Endodermal cell (in vitro differentiated cells): ENCODE measurements around the gene ZNF511. TPM values are rescaled to one million over a fixed set of nuclear protein-coding genes. Genes with fewer than 3 reads are reported as not detected.
A peak's percentile ranks its signal among the peaks of the same experiment; 100 is the strongest.

Experiments used
- DNase-seq: peaks from one replicate; pipeline ENCODE4 v3.0.0-alpha.2; 2017
- H3K27ac ChIP-seq: 2 replicates; pipeline ENCODE4 v1.5.1; 2013; ENCODE audit warnings: mild to moderate bottlenecking, low read depth, low read length, moderate library complexity
- H3K27me3 ChIP-seq: 2 replicates; pipeline ENCODE4 v1.6.1; 2013; ENCODE audit warnings: mild to moderate bottlenecking, low read length, moderate library complexity; ENCODE audit not compliant: insufficient read depth, control insufficient read depth, poor library complexity, severe bottlenecking
- H3K36me3 ChIP-seq: 2 replicates; pipeline ENCODE4 v1.7.0; 2013; ENCODE audit warnings: mild to moderate bottlenecking, low read length, moderate library complexity; ENCODE audit not compliant: control insufficient read depth, insufficient read depth
- H3K4me1 ChIP-seq: one replicate; pipeline ENCODE4 v1.7.0; 2013; ENCODE audit warnings: low read length; ENCODE audit not compliant: control insufficient read depth, insufficient read depth
- H3K4me3 ChIP-seq: 2 replicates; pipeline ENCODE4 v1.5.1; 2013; ENCODE audit warnings: mild to moderate bottlenecking, low read length, moderate library complexity
- H3K9ac ChIP-seq: 2 replicates; pipeline ENCODE4 v1.6.1; 2013; ENCODE audit warnings: mild to moderate bottlenecking, low read length, moderate library complexity; ENCODE audit not compliant: poor library complexity, severe bottlenecking; ENCODE audit errors: extremely low read depth
- H3K9me3 ChIP-seq: 2 replicates; pipeline ENCODE4 v1.6.1; 2013; ENCODE audit warnings: mild to moderate bottlenecking, low read length, moderate library complexity; ENCODE audit not compliant: control insufficient read depth
- H3K27ac Mint-ChIP-seq: 2 replicates; pipeline ENCODE4 v1.8.0; 2020; ENCODE audit warnings: mixed read lengths
- H3K27me3 Mint-ChIP-seq: 2 replicates; pipeline ENCODE4 v1.8.0; 2021; ENCODE audit warnings: mild to moderate bottlenecking, mixed read lengths; ENCODE audit not compliant: insufficient read depth
- H3K36me3 Mint-ChIP-seq: 2 replicates; pipeline ENCODE4 v1.8.0; 2020; ENCODE audit warnings: low read depth, mixed read lengths
- H3K4me1 Mint-ChIP-seq: 2 replicates; pipeline ENCODE4 v1.8.0; 2020; ENCODE audit warnings: mixed read lengths
- H3K4me3 Mint-ChIP-seq: 2 replicates; pipeline ENCODE4 v1.8.0; 2020; ENCODE audit warnings: mild to moderate bottlenecking, moderate library complexity, mixed read lengths
- H3K9me3 Mint-ChIP-seq: 2 replicates; pipeline ENCODE4 v1.8.0; 2020; ENCODE audit warnings: mild to moderate bottlenecking, mixed read lengths
- WGBS, 2 experiments: methylation state at CpG; one replicate each; pipeline versions ENCODE4 v1.1.5 to v1.1.7; 2013; ENCODE audit warnings: missing lambda C conversion rate in 2 of 2, mixed read lengths in 1 of 2; ENCODE audit not compliant: insufficient coverage in 1 of 2, insufficient read length in 1 of 2; 5-methylcytosine and 5-hydroxymethylcytosine counted together
- total RNA-seq, 2 donors: library from RNA; stranded (reverse); fragmentation: NEBNext Ultra II Directional in 1 of 2; extraction: Animal tissue kit (Norgen Biotek cat#: 25700) in 1 of 2; gene quantifications; 2 replicates in 1 of 2; 3 replicates in 1 of 2; pipeline ENCODE4 v1.2.1, GENCODE V29; 2021
- TF ChIP-seq, protein P1 (sequence below): fragments of 200-600 bp; sonication (generic); conservative IDR thresholded peaks from 2 replicates; pipeline ENCODE4 v1.5.0; 2021; ENCODE audit warnings: antibody characterized with exemption, mild to moderate bottlenecking

Gene ZNF511
- total RNA-seq, 2 donors from 2014 or later, result 48.1 to 57.6 TPM

DNA sequence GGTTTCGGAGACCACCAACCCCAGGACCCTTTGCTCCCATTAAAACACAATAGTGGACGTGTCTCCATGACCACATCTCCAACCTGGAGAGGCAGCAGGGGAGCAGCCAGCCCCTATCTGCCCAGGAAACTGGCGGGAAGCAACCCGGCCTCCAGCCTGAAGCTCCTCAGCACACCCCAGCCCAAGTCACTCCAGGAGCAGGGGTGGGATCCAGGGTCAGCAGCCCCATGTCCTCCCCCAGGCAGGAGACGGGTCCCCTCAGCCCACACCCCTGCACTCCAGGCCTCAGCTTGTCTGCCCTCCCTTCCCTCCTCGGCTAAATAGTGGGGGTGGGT lies 32.6 kb upstream of the ZNF511 start:
- Mint-ChIP-seq H3K4me1 (no peaks in the 10 kb centered on the region), H3K4me3 (peak overlapping the region; percentile 34), H3K36me3 (no peaks in the 10 kb centered on the region), H3K27ac (no peak overlapping the region), H3K9me3 (no peaks in the 10 kb centered on the region), H3K27me3 (peaks cover 6% of the 10 kb centered on the region)
- 58 to 76% methylated on average over 2 to 6 of the region's 6 CpGs for WGBS, 2 experiments
- Histone ChIP-seq H3K4me3 (peak overlapping the region; percentile 29), H3K4me1 (peaks cover 4% of the 10 kb centered on the region), H3K9ac (no peak overlapping the region), H3K9me3 (no peaks in the 10 kb centered on the region), H3K27ac (no peak overlapping the region), H3K27me3 (peaks cover 9% of the 10 kb centered on the region), H3K36me3 (peaks cover 5% of the 10 kb centered on the region)
- TF ChIP-seq, protein P1, sequence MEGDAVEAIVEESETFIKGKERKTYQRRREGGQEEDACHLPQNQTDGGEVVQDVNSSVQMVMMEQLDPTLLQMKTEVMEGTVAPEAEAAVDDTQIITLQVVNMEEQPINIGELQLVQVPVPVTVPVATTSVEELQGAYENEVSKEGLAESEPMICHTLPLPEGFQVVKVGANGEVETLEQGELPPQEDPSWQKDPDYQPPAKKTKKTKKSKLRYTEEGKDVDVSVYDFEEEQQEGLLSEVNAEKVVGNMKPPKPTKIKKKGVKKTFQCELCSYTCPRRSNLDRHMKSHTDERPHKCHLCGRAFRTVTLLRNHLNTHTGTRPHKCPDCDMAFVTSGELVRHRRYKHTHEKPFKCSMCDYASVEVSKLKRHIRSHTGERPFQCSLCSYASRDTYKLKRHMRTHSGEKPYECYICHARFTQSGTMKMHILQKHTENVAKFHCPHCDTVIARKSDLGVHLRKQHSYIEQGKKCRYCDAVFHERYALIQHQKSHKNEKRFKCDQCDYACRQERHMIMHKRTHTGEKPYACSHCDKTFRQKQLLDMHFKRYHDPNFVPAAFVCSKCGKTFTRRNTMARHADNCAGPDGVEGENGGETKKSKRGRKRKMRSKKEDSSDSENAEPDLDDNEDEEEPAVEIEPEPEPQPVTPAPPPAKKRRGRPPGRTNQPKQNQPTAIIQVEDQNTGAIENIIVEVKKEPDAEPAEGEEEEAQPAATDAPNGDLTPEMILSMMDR, result no peak
- DNase-seq, result no peak

DNA sequence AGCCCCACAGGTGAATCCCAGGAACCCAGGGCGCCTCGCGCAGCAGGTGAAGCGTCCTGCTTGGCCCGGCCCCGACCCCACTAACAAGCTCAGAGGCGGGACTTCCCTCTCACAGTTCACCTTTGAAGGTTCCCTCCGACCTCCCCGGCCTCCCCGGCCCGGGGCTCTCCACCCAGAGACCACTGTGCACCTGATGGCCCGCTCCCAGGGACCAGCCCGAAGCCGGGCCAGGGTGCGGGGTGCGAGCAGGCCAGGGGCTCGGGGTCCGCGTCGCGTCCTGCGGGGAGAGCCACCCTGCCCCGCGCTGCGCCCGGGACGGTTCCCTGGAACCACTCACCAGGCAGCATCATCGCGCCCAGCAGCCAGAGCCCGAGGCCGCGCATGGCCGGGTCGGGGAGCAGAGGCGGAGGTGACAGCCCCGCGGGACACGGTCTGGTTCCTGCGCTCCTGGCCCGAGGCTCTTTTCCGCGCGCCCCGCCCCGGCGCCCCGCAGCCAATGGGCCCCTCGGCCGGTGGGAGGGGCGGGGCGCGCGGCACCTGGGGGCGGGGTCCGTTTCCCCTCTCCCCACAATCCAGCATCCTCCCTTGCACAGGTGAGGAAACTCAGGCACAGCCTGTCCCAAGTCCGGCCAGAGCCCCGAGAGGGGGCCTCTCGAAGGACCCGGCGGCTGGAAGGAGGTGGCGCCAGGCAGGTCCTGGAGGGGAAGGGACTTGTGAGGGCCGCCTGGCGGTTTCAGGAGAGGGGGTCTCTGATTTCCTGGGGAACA lies 32.1 kb upstream of the ZNF511 start, which contains the start of gene ADAM8:
Gene ADAM8, minus strand, starts transcription at position 434 of the 767 bp plus-strand sequence. Its CDS starts 51 bp downstream, at position 383.
- H3K4me3 Mint-ChIP-seq, result peak within 1 kb of the TSS; percentile 34
- no peak within 1 kb of the TSS for H3K27ac Mint-ChIP-seq
- H3K27me3 Mint-ChIP-seq, result peaks cover 6% of the 10 kb centered on the region

DNA sequence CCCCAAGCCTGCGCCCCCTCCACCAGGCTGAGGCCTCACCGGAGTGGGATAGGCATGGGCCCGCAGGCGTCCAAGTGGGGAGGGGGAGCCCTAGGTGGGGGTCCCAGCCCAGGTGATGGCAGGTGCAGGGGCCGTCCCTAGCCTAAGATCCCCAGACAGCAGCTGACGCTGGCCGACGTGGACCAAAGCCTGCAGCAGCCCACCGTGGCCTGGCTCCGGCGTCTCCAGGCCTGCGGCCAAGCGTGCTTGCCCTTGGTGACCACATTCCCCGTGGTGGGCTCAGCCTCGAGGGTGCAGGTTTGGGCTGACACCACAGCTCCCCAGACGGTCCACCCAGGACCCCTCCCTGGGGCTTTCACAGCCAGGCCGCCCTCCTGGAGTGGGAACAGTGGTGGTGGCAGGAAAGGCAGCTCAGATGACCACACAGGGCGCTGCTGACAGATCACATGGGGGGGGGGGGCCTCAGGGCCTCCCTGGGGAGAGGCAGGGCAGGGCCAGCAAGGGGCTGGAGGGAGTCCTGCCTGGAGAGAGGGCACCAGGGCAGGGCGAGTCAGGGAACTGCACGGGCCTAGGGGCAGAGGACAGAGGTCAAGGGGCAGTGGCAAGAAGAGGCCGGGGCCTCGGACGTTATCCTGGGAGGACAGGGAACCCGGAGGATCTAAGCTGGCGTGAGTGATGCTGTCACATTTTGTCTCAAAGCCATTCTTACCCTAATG lies 31.3 kb upstream of the ZNF511 start:
- no peaks in the 10 kb centered on the region for H3K9me3 ChIP-seq
- Mint-ChIP-seq H3K4me1 (no peaks in the 10 kb centered on the region), H3K4me3 (no peak overlapping the region), H3K9me3 (no peaks in the 10 kb centered on the region), H3K27me3 (peaks cover 6% of the 10 kb centered on the region), H3K36me3 (peaks cover 5% of the 10 kb centered on the region), H3K27ac (no peak overlapping the region)
- no peak overlapping the region for H3K27ac ChIP-seq
- TF ChIP-seq, protein P1, result no peak
- no peak overlapping the region for H3K9ac ChIP-seq
- H3K4me3 ChIP-seq, result no peak overlapping the region
- peaks cover 5% of the 10 kb centered on the region for H3K36me3 ChIP-seq
- peaks cover 9% of the 10 kb centered on the region for H3K27me3 ChIP-seq
- H3K4me1 ChIP-seq, result peaks cover 4% of the 10 kb centered on the region
- 90 to 92% methylated on average over 21 to 25 of the region's 25 CpGs for WGBS, 2 experiments
- no peak for DNase-seq

More for the DNA sequence above, 32.1 kb upstream of the ZNF511 start, which contains the start of gene ADAM8:
- Histone ChIP-seq H3K9ac (no peak within 1 kb of the TSS), H3K4me1 (peaks cover 4% of the 10 kb centered on the region), H3K9me3 (no peaks in the 10 kb centered on the region), H3K4me3 (peak within 1 kb of the TSS; percentile 29), H3K27ac (no peak within 1 kb of the TSS), H3K36me3 (peaks cover 5% of the 10 kb centered on the region), H3K27me3 (peaks cover 9% of the 10 kb centered on the region)
- WGBS, 2 experiments, result 12 to 15% methylated on average over 25 to 61 of the region's 63 CpGs
- Mint-ChIP-seq H3K4me1 (no peaks in the 10 kb centered on the region), H3K9me3 (no peaks in the 10 kb centered on the region), H3K36me3 (no peaks in the 10 kb centered on the region)
- DNase-seq, result peak; percentile 93
- TF ChIP-seq, protein P1, result peak; percentile 19
